PC-3 (cell line): ENCODE measurements around the gene STT3A.

Source experiments
- CTCF ChIP-seq: fragments of 300-600 bp; sonication (generic); conservative IDR thresholded peaks from 2 replicates; pipeline ENCODE4 v1.5.1; 2017; ENCODE audit warnings: antibody characterized with exemption, low read depth, mild to moderate bottlenecking, low read length
- EZH2 ChIP-seq: fragments of 300-600 bp; sonication (generic); IDR thresholded peaks from one replicate; pipeline ENCODE4 v1.6.1; 2017; ENCODE audit warnings: antibody characterized with exemption, mild to moderate bottlenecking, low read length; ENCODE audit not compliant: unreplicated experiment

- no peak for TF ChIP-seq CTCF
- TF ChIP-seq EZH2, result no peak
Measured at GRCh38 chr11:125583496-125583895, 9.2 kb upstream of the STT3A start.
